ENCODE results near the gene KCTD12.

The KCTD12 gene

DNA sequence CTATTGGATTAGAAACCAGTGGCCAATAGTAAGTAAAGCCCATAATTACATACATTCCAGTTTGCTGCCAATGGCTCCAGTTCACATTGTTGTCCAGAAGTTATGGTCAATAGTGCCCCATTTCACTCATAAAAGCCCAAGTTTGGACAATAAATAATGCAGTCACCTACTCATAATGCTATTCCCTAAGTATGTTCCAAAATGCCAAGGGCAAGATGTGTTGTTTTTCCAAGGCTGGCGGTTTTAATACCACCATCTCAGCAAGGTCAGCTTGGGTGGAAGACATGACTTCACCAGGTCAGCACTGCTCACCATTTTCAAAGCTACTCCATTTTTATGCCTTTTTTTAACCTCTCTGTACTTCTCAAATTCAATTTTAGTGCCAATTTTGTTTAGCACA lies 32.7 kb downstream of the KCTD12 start:
- DNase-seq, result no peak

DNA sequence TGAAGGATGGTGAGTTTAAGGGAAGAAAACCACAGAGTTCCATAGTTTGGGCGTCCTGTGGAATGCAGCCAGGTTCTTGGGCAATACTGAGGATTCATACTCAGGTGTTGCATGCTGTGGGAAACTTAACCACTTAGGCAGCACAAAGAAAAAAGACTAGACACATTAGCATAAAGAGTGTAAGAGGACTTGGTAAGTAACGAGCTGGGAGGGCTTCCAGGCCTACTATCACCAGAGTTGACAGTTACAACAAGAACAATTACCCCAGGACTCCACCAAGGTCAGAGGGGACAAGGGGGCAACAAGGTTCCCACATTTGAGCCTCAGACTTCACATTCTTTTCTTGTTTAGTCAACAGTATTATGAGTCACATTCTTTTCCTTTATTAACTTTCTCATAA lies 33.2 kb downstream of the KCTD12 start:
- no peak for DNase-seq

DNA sequence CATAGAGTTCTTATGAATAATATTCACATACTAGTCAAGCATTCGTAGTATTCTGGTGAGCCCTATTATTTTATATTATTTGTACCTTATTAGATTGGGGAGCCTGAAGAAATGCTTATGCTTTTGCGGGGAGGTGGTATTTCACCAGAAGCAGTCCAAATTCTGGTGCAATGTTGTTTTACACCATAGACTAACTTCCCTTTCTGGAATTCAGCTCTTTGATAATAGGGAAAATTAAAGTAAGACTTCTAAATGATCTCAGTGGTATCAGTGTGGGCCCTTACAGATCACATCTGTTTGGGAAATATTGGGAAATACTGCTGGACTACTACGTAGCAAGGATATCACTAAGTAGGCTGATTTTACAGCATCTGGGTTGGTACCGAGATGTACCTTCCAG lies 34.2 kb downstream of the KCTD12 start:
- no peak for DNase-seq

DNA sequence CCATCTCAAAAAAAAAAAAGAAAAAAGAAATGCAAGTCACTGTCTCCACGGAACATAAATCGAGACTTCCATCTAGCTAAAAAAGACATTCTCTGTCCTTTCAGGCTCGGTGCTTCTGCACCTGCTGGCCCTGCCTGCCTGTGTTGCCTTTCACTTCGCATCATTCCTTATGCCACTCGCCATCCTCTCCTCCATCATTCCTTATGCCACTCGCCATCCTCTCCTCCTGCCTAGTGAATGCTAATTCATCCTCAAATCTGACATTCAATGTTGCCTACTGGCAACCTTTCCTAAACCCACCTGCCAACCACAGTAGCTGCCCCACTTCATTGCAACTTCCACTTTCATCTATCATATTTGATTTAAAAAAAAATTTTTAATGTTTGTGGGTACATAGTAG lies 36.7 kb downstream of the KCTD12 start:
- DNase-seq, result no peak

DNA sequence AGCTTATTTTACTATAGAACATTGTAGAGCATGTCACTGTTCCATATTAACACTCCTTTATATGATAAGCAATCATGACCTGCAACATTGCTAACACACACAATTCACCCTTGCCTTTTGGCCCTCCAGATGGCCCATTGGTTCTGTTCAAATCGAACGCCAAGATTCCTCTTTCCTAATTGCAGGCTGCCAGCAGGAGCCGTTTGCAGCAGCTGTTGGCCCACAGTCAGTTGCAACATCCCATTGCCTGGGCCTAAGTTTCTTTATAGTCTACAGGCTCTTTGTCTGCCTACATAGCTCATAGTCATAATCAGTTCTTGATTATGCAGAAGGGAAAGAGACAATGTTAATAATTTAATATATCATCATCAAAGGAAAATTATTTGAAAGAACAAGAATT lies 37.6 kb downstream of the KCTD12 start:
- no peak for DNase-seq

DNA sequence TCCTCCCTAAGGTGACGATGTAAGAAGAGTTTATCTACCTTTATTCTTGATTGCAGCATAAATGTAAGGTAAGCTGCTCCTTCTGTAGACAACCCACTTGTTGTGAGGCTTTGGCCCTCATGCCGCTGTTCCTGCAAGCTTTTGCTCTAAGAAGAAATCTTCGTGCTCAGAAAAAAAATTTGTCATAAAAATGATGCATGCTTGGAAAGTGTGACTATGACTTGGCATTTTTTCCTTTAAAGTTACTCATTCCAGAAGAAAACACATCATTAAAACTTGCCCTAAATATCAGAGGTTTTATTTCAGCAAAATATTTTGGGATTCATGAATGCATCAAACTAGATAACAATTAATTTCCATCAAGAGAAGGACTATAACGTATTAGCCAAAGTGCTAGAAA lies 39.8 kb downstream of the KCTD12 start:
- no peak for DNase-seq

DNA sequence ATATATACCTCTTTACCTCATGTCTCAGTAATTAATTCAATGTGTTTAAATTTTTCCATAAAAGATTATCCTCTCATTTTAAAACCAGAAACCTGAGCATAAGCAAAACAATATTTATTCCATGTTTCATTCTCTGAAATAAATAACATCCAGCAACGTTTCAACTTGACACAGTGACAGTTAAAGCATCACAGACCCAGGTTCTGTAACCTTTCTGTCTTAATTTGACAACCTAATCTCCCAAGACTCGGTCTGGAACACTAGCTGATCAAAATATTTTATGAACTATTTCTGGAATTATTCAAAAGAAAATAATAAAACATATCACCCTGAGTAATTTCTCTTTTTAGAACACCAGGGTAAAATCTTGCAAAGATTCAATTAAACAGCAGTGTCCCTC lies 40.3 kb downstream of the KCTD12 start:
- no peak for DNase-seq

DNA sequence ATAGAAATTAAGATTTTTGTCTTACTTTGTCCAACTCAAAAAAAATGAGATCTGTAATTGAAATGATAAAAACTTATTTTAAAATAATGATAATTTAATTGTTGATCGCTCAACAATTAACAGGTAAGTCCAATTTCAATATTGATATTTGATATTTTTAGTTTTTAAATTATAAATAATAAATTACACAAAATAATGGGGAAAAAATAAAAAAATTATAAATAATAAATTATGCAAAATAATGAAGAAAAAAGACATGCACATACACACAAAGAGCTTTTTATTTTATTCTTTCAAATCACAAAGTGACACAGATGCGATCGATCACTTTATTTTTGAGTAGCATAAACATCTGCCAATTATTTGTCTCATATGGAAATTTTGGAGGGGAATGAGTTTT lies 40.8 kb downstream of the KCTD12 start:
- no peak for DNase-seq

DNA sequence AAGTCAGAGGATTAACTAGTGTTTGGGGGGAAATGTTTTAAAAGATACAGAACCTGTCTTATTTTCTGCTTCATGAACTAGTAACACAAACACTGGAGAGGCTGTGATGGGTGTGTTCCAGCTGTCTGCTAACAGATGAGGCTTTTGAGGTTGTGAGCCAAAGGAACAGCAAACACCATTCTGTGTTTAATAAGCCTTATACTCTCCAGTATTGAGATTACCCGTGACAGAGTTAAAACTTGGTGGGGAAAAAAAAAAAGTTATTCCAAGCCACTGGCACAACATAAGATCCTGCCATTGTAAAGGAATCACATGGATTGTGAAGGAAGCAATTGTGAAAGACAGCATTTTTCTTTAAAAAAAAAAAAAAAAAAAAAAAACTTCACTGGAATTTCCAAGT lies 48.4 kb downstream of the KCTD12 start:
- no peak for DNase-seq

DNA sequence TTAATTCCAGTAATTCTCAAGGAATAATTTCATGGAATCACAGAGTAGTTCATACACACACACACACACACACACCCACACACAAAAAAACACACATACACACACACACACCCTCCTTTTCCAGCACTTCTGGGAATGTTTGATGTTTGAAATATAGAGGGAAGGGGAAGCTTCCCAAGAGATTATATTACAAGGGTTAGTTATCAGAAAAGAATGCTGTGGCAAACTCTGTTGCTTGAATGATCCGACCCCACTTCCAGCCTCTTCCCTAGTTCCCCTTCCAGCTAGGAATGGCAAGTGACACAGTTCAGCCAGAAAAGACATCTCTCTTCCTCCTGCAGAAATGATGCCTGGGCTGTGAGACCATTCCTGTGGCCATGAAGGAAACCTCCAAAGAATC lies 49.9 kb downstream of the KCTD12 start:
- no peak for DNase-seq

DNA sequence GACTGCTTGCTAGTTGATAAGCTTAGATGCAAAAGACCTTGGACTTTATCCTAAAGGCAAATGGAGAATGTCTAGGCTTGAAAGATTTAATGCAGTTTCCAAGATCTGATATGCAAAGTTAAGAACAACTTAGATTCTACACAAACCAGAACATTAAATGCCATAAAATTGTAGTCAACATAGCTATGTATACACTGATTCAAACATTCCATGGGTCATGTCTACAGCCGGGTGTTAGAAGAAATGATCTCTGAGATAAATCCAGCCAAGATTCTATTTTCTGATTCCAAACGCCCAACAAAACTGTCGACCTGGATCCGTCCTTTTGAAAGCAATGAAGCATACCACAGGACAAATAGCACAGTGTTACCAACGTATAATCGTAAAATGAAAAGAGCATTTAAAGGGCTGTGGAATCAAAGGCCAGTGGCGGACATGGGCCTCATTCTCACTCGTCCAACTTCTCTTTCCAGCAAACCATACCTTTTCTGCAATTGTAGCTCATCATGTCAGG lies 52.7 kb downstream of the KCTD12 start:
- DNase-seq, result no peak

DNA sequence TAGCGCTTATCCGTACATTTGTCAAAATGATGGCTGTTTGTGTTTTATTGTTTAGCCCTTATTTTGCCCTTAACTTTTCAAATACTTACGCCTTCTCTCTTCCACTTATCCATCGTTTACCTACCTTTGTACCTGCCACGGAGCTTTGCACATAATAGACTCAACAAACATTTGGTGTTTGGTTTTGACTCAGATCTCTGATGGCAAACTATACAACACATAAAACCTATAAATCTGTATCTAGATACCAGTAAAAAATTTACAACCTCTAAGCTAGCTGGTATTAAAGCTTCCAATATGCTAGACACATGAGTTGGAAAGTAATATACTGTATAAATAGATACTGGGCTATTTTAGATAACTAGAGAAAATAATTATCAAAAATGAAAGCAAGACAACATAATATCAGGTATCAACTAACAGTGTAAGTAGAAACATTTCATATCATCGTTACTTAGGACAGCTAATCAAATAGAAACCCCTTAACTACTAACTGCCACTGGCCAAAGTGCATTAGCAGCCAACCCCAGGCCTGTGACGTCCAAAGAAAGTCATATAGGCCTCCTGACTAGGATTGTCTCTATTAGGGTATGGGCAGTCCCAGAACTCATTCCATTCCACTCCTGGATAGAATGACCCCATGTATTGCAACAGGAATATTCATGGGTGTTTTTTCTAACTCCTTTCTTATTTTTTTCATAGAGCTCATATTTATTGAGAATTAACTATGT lies 53.8 kb downstream of the KCTD12 start:
- no peak for DNase-seq

DNA sequence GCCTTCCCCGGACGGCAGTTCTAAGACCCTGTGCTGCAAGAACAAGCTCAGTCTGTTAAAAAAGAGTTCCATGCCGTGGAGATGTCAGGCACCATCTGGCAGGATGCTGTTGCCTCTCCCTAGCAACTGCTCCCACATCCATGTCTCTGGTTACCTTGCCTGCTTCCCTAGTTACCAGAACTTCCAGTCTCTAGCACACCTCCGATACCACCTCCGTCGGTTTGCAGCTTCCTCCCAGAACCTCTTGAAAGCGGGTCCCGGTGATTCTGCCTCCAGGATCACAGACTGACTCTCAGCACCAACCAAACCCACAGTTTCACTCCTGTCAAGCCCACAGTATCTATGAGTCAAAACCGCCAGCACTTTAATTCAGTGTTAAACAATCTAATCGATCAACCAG lies 55.4 kb downstream of the KCTD12 start:
- DNase-seq, result no peak
